NCI-H526 treated with DMSO at 0.1 percent for 48 hours (cell line): Measurements from ENCODE around the gene DNAAF9.
A peak's percentile ranks its signal among the peaks of the same experiment; 100 is the strongest.
"Not testable (repeated sequence)": the region's sequence is repeated elsewhere in the genome, so short reads cannot be mapped to it uniquely, and the experiment has no call there.

Source experiments
- DNase-seq: peaks from one replicate; lab custom pipeline; 2025; lab: John Stamatoyannopoulos, UW

The DNAAF9 gene

GRCh38 chr20:3407040-3407770, at the start of gene DNAAF9:
Gene DNAAF9, minus strand, starts transcription at chr20:3407669. Its CDS starts 112 bp downstream, at chr20:3407557.
- peak; percentile 72 for DNase-seq

- DNase-seq, result no peak
These were observed 49.2 kb upstream of the DNAAF9 start for GRCh38 chr20:3456648-3457047.

- DNase-seq, result no peak
These were observed 47.4 kb upstream of the DNAAF9 start for GRCh38 chr20:3454831-3455230.

- no peak for DNase-seq
These were observed 45.2 kb upstream of the DNAAF9 start for GRCh38 chr20:3452690-3453089.

GRCh38 chr20:3452136-3452535, 44.7 kb upstream of the DNAAF9 start:
- DNase-seq, result no peak

- no peak for DNase-seq
These were observed 41.9 kb upstream of the DNAAF9 start for GRCh38 chr20:3449319-3449718.

- DNase-seq, result no peak
These were observed 39.9 kb upstream of the DNAAF9 start for GRCh38 chr20:3447321-3447720.

- no peak for DNase-seq
These were observed 39.3 kb upstream of the DNAAF9 start for GRCh38 chr20:3446779-3447178.

GRCh38 chr20:3436864-3437574, 29.6 kb upstream of the DNAAF9 start:
- no peak for DNase-seq

GRCh38 chr20:3434232-3434631, 26.8 kb upstream of the DNAAF9 start:
- DNase-seq, result no peak

GRCh38 chr20:3433744-3434143, 26.3 kb upstream of the DNAAF9 start:
- DNase-seq, result no peak

- DNase-seq, result no peak
These were observed 25.4 kb upstream of the DNAAF9 start for GRCh38 chr20:3432844-3433243.

GRCh38 chr20:3431109-3431508, 23.6 kb upstream of the DNAAF9 start:
- no peak for DNase-seq

GRCh38 chr20:3430376-3431069, 23.1 kb upstream of the DNAAF9 start:
- no peak for DNase-seq

- DNase-seq, result not testable (repeated sequence)
These were observed 19.3 kb upstream of the DNAAF9 start for GRCh38 chr20:3426766-3427165.

- DNase-seq, result no peak
These were observed 15.7 kb upstream of the DNAAF9 start for GRCh38 chr20:3423126-3423525.

- DNase-seq, result no peak
These were observed 14.5 kb upstream of the DNAAF9 start for GRCh38 chr20:3421985-3422384.

GRCh38 chr20:3420211-3420707, 12.8 kb upstream of the DNAAF9 start:
- DNase-seq, result no peak

- not testable (repeated sequence) for DNase-seq
These were observed 10.7 kb upstream of the DNAAF9 start for GRCh38 chr20:3418161-3418560.

GRCh38 chr20:3414122-3414521, 6.7 kb upstream of the DNAAF9 start:
- DNase-seq, result no peak

GRCh38 chr20:3413393-3413889, 6.0 kb upstream of the DNAAF9 start:
- DNase-seq, result no peak

GRCh38 chr20:3412600-3413392, 5.3 kb upstream of the DNAAF9 start:
- DNase-seq, result no peak
